ENCODE measurements around the gene RBP5.

DNA sequence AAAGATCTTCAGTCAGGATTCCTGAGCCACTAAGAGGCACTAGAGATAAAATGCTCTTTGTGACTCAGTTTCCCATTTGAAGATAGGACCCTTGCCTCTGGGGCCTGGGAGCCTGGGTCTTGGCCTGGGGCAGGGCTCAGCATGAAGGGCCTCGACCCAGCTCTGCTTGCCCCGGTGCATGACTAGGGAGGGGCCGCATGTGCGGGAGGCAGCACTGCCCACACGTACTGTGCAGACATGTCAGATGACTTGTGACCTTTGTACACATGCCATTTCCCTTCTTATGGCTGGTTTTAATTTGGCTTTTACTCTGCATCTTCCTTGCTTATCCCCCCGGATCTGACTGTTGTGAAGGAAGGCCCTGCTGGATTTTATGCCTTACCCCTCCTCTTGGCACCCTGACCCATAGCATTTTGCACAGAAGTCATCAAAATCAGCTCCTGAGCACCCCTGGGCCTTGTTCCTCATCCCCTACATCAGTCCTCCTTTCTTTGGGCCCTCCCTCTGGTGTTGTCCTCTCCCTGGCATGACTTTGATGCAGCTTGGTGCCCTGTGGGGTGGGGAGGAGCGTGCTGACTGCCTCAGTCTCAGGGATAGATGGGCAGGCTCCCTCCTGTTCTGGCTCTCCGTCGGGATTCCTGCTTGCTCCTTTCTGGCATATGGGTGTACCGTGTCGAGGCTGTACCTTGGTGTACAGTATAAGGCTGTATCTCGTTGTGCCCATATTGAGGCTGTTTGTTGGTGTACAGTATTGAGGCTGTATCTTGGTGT is 5.9 kb upstream of the RBP5 start:
- TF ChIP-seq MAX (IDR thresholded peaks at IDR 0.05) = no peak
- no peak for TF ChIP-seq POLR2A (IDR thresholded peaks at IDR 0.05; ENCODE audit: low read length)
- no peak for TF ChIP-seq HMGXB4 (CRISPR knock-in tag; IDR thresholded peaks at IDR 0.05; ENCODE audit: borderline replicate concordance)
- TF ChIP-seq, protein P1, sequence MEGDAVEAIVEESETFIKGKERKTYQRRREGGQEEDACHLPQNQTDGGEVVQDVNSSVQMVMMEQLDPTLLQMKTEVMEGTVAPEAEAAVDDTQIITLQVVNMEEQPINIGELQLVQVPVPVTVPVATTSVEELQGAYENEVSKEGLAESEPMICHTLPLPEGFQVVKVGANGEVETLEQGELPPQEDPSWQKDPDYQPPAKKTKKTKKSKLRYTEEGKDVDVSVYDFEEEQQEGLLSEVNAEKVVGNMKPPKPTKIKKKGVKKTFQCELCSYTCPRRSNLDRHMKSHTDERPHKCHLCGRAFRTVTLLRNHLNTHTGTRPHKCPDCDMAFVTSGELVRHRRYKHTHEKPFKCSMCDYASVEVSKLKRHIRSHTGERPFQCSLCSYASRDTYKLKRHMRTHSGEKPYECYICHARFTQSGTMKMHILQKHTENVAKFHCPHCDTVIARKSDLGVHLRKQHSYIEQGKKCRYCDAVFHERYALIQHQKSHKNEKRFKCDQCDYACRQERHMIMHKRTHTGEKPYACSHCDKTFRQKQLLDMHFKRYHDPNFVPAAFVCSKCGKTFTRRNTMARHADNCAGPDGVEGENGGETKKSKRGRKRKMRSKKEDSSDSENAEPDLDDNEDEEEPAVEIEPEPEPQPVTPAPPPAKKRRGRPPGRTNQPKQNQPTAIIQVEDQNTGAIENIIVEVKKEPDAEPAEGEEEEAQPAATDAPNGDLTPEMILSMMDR (IDR thresholded peaks at IDR 0.05) = no peak
- no peak for TF ChIP-seq CEBPB (IDR thresholded peaks at IDR 0.05)
- no peak for TF ChIP-seq POLR2AphosphoS2 (conservative IDR thresholded peaks at IDR 0.05; ENCODE audit: low read length)
- TF ChIP-seq RCOR1 (IDR thresholded peaks at IDR 0.05; ENCODE audit: low read depth, low read length) = no peak
- no peak for TF ChIP-seq MAFK (IDR thresholded peaks at IDR 0.05; ENCODE audit: partially characterized antibody)
- no peak for TF ChIP-seq RAD21 (conservative IDR thresholded peaks at IDR 0.05 in 1 of 2, IDR thresholded peaks at IDR 0.05 in 1 of 2)
- TF ChIP-seq RFX5 (IDR thresholded peaks at IDR 0.05) = no peak
- TF ChIP-seq EP300 (IDR thresholded peaks at IDR 0.05) = no peak

All from A549 (cell line).